IPS DF 6.9 (cell line): ENCODE measurements around the gene CACNA1I.
"Not testable (repeated sequence)": the region's sequence is repeated elsewhere in the genome, so short reads cannot be mapped to it uniquely, and the experiment has no call there.

ENCODE experiments used
- DNase-seq: peaks from one replicate; pipeline ENCODE4 v3.0.0-alpha.2; 2013; ENCODE audit warnings: low read depth, low spot score
- H3K27ac ChIP-seq: one replicate; pipeline ENCODE4 v1.5.1; 2013; ENCODE audit warnings: low read length, control low read depth
- H3K27me3 ChIP-seq: 2 replicates; pipeline ENCODE4 v1.6.1; 2013; ENCODE audit warnings: mild to moderate bottlenecking, low read length; ENCODE audit not compliant: control insufficient read depth, insufficient read depth
- H3K36me3 ChIP-seq: 2 replicates; pipeline ENCODE4 v1.6.1; 2013; ENCODE audit warnings: low read length; ENCODE audit not compliant: control insufficient read depth, insufficient read depth
- H3K4me1 ChIP-seq: 2 replicates; pipeline ENCODE4 v1.6.1; 2013; ENCODE audit warnings: low read length; ENCODE audit not compliant: control insufficient read depth, insufficient read depth
- H3K4me3 ChIP-seq: 2 replicates; pipeline ENCODE4 v1.5.1; 2013; ENCODE audit warnings: mild to moderate bottlenecking, low read length
- H3K9me3 ChIP-seq: 2 replicates; pipeline ENCODE4 v1.6.1; 2013; ENCODE audit warnings: low read length, inconsistent platforms; ENCODE audit not compliant: control insufficient read depth, insufficient read depth
- WGBS: extraction: QIAGEN DNeasy Blood & Tissue Kit; methylation state at CpG from one replicate; pipeline ENCODE4 v1.1.7; 2013; ENCODE audit warnings: mixed read lengths, missing lambda C conversion rate; ENCODE audit not compliant: insufficient read length, insufficient coverage; 5-methylcytosine and 5-hydroxymethylcytosine counted together

The CACNA1I gene

DNA sequence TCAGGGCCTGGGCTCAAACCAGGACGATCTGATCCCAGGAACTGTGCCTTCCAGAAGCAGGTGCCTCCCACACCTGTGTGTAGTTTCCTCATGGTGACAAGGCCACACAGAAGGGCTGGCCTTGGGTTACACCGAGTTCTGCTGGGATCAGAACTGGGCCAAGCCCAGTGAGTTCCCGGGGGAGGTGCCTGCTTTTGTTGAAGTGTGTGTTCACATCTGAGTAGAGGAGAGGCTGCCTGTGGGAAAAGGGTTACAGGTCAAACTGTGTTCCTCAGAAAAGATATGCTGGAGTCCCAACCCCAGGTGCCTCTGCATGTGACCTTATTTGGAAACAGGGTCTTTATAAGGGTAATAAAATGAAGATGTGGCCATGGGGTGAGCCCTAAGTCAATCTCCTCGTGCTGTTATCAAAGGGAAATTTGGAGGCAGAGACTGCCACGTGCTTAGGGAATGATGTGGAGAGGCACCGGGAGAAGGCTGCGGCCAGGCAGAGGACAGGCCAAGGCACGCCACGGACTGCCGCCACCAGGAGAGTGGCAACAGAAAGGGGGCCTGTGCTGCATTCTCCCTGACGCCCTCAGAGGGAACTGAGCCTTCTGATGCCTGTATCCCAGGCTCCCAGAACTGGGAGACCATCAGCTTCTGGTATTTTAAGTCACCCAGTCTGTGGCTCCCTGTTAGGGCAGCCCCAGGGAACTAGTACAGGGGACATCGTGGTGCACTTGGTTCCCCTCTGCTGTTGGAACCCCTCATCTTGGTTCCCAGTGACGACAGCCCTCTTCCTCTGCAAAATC lies 158.8 kb downstream of the CACNA1I start:
- no peaks in the 10 kb centered on the region for H3K27me3 ChIP-seq
- no peak overlapping the region for H3K4me3 ChIP-seq
- DNase-seq = no peak
- WGBS = no CpG with 5 or more reads among the region's 13 CpGs
- no peaks in the 10 kb centered on the region for H3K9me3 ChIP-seq
- no peaks in the 10 kb centered on the region for H3K36me3 ChIP-seq
- peaks cover 6% of the 10 kb centered on the region; the same call in 1 of the 2 replicates for H3K4me1 ChIP-seq
- H3K27ac ChIP-seq = no peak overlapping the region

DNA sequence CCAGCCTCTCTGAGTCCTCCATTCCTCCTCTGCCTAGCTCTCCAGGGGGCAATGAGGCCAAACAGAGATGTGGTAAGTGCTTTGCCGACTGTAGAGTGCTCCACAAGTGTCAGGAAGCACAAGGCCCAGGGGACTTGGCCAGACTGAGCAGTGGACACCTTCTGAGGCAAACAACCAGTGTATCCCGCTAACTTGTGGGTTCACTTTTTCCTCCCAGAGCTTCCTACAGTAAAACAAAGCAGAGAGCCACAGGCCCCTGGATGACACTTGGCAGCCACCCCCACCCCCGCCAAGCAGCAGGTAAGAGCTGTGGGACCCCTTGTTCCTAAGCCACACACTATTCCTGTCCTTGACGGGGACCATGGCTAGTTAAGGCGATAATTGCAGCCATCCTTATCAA lies 160.9 kb downstream of the CACNA1I start:
- H3K4me1 ChIP-seq = peaks cover 6% of the 10 kb centered on the region; the same call in 1 of the 2 replicates
- no peak for DNase-seq
- H3K36me3 ChIP-seq = no peaks in the 10 kb centered on the region
- H3K27ac ChIP-seq = no peak overlapping the region
- no peaks in the 10 kb centered on the region; the same call in 1 of the 2 replicates for H3K27me3 ChIP-seq
- no CpG with 5 or more reads among the region's 5 CpGs for WGBS
- no peak overlapping the region for H3K4me3 ChIP-seq
- H3K9me3 ChIP-seq = no peaks in the 10 kb centered on the region

DNA sequence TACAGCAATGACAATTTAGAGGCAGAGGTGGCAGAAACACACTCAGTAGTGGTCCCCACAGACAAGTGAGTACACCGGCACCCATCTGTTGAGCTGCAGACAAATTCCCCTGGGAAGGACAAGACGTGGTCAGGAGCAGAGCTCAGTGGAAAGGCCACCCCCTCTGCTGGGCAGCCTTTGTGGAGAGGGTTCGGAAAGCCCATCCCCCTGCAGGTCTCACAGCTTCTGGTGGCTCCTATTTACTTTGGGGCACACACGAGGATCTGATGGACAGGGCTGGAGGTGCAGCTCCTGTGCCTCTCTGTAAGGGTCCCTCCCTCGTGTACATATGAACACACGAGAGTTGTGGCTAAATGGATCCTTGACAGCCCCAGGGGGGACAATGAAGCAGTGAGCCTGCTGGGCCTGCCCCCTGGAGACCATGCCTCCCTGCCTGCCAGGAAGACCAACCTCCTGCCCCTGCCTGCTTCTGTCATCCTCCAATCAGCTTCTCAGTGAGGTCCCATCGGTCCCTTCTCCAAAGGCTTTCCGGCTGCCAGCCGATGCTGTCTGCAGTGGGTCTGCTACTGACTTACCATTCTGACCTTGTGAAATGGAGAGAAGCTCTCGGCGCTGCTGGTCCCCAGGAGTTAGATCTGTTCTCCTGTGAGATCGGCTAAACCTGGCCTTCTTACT lies 161.5 kb downstream of the CACNA1I start:
- Histone ChIP-seq H3K27me3 (no peaks in the 10 kb centered on the region; the same call in 1 of the 2 replicates), H3K4me3 (no peak overlapping the region), H3K4me1 (peaks cover 6% of the 10 kb centered on the region; the same call in 1 of the 2 replicates), H3K36me3 (no peaks in the 10 kb centered on the region), H3K9me3 (no peaks in the 10 kb centered on the region), H3K27ac (no peak overlapping the region)
- no peak for DNase-seq
- no CpG with 5 or more reads among the region's 12 CpGs for WGBS

DNA sequence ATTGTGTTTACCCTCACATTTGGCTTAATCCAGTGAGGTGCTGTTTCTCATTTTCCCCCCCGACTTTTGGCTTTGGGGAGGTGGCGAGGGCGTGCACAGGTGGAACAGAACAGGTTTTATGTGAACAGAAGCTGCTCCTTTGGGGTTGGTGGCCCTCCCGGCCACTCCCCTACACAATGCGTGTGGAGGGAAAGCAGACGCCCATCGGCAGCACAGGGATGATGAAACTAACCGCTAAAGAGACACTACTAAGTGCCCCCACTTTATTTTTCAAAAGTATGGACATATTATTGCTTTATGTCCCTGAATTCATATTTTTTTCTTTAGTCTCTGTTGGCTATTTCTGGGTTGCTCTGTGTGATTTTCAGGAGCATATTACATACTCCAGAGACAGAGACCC lies 162.1 kb downstream of the CACNA1I start:
- no peak overlapping the region for H3K27ac ChIP-seq
- H3K4me3 ChIP-seq = no peak overlapping the region
- peaks cover 6% of the 10 kb centered on the region; the same call in 1 of the 2 replicates for H3K4me1 ChIP-seq
- no peaks in the 10 kb centered on the region for H3K9me3 ChIP-seq
- no CpG with 5 or more reads among the region's 8 CpGs for WGBS
- no peaks in the 10 kb centered on the region; the same call in 1 of the 2 replicates for H3K27me3 ChIP-seq
- no peaks in the 10 kb centered on the region for H3K36me3 ChIP-seq
- DNase-seq = no peak

DNA sequence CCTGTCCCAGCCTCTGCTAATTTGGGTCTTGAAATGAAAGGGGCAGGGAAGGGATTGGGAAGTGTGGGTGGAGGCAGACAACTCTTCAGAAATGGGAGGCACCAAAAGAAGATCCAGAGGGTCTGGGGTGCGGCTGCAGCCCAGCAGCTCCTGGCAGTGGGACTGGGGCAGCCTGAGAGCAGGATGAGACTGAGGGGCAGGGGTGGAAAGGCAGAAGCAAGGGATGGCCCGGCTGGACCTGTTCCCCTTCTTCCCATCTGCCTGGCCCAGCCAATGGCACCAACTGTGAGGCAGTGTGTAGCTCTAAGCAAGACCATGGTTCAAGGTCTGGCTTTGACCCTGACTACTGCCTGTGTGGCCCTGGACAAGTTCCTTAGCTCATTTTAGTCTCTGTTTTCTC lies 162.6 kb downstream of the CACNA1I start:
- no peaks in the 10 kb centered on the region for H3K36me3 ChIP-seq
- no peaks in the 10 kb centered on the region for H3K9me3 ChIP-seq
- no peak for DNase-seq
- H3K27ac ChIP-seq = no peak overlapping the region
- WGBS = no CpG with 5 or more reads among the region's 2 CpGs
- no peaks in the 10 kb centered on the region; the same call in 1 of the 2 replicates for H3K27me3 ChIP-seq
- no peak overlapping the region for H3K4me3 ChIP-seq
- peaks cover 6% of the 10 kb centered on the region; the same call in 1 of the 2 replicates for H3K4me1 ChIP-seq

DNA sequence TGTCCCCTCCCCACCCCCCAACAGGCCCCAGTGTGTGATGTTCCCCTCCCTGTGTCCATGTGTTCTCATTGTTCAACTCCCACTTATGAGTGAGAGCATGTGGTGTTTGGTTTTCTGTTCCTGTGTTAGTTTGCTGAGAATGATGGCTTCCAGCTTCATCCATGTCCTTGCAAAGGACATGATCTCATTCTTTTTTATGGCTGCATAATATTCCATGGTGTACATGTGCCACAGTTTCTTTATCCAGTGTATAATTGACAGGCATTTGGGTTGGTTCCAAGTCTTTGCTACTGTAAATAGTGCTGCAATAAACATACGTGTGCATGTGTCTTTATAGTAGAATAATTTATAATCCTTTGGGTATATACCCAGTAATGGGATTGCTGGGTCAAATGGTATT lies 163.5 kb downstream of the CACNA1I start:
- H3K9me3 ChIP-seq, H3K36me3 ChIP-seq, H3K27me3 ChIP-seq, H3K4me3 ChIP-seq, DNase-seq, H3K27ac ChIP-seq, H3K4me1 ChIP-seq: not testable (repeated sequence)
- no CpG with 5 or more reads among the region's 1 CpG for WGBS

DNA sequence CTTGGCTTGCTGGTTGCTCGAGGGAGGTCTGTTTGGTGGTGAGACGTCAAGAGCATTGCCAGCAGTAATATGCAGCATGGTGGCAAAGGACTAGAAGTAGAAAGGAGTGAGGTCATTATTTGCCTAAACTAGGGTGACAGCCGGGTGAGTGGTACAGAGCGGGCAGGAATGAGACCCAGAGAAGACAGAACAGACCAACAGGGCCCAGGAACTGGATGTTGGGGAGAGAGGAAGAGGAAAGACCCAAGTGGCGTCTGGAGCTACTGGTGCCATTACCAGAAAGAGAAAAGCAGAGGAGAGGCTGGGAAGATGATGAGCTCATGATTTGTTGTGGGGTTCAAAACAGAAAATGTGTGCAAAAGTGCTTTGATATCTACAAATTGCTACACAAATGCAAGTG lies 164.3 kb downstream of the CACNA1I start:
- Histone ChIP-seq H3K4me1 (peaks cover 6% of the 10 kb centered on the region; the same call in 1 of the 2 replicates), H3K9me3 (no peaks in the 10 kb centered on the region), H3K27ac (no peak overlapping the region), H3K36me3 (no peaks in the 10 kb centered on the region), H3K4me3 (no peak overlapping the region), H3K27me3 (no peaks in the 10 kb centered on the region; the same call in 1 of the 2 replicates)
- whole genome bisulfite sequencing = no CpG with 5 or more reads among the region's 5 CpGs
- DNase-seq = no peak

DNA sequence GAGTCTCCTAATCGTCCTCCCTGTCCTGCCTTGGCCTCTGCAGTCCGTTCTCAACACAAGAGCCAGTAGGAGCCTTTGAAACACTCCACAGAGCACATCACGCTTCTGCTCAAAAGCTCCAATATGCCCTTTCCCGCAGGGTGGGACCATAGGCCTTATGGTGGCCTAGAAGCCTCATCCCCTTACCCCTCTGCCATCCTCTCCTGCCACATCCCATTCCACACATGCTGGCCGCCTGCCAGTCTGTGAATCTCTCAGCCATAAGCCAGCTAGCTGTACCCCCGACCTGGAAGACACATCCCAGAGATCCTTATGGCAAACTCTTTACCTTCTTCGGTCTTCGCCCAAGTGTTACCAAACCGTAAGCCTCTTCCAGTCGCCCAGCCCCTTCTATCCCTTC lies 165.2 kb downstream of the CACNA1I start:
- Histone ChIP-seq H3K4me1 (peaks cover 6% of the 10 kb centered on the region; the same call in 1 of the 2 replicates), H3K4me3 (no peak overlapping the region), H3K27ac (no peak overlapping the region), H3K9me3 (no peaks in the 10 kb centered on the region), H3K27me3 (no peaks in the 10 kb centered on the region; the same call in 1 of the 2 replicates), H3K36me3 (no peaks in the 10 kb centered on the region)
- no CpG with 5 or more reads among the region's 10 CpGs for WGBS
- DNase-seq = no peak

DNA sequence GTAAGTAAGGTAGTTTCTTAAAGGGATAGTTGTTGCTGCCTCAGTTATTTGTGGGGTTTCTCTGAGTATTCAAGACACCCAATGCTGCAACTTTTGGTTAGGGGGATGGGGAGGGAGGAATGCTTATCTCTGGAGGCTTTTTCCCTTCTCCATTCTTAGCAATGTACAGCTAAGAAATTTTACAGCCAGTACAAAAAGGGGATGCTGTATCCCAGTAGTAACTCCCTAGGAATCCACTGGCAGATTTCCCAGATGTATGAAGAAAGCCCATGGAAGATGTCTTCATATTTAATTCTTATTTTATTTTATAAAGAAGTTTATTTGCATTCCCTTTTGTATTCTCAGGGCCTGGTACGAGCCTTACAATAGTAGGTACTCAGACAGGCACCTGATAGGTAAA lies 168.2 kb downstream of the CACNA1I start:
- no CpG with 5 or more reads among the region's 1 CpG for WGBS
- Histone ChIP-seq H3K36me3 (no peaks in the 10 kb centered on the region), H3K4me3 (no peak overlapping the region), H3K27me3 (no peaks in the 10 kb centered on the region; the same call in 1 of the 2 replicates), H3K27ac (no peak overlapping the region), H3K4me1 (no peaks in the 10 kb centered on the region), H3K9me3 (no peaks in the 10 kb centered on the region)
- no peak for DNase-seq
